D721Med (cell line): Measurements from ENCODE around the gene ZNF101.
A peak's percentile ranks its signal among the peaks of the same experiment; 100 is the strongest.

ENCODE experiments used
- DNase-seq: peaks from one replicate; pipeline ENCODE4 v3.0.0; 2011; ENCODE audit warnings: low spot score; ENCODE audit not compliant: insufficient read length
- FAIRE-seq: peaks from 2 replicates; lab custom pipeline; 2011; peaks lifted over from hg19 to GRCh38; lab: Jason Lieb, UNC
- CTCF ChIP-seq: IDR thresholded peaks from 2 replicates; pipeline ENCODE4 v1.5.1; 2012; ENCODE audit warnings: mild to moderate bottlenecking, control low read depth; ENCODE audit not compliant: insufficient read depth; ENCODE audit errors: missing control alignments

The ZNF101 gene

GRCh38 chr19:19655051-19655594 is 13.5 kb upstream of the ZNF101 start:
- TF ChIP-seq CTCF, result no peak
- FAIRE-seq (no peak), DNase-seq (no peak)

GRCh38 chr19:19655641-19656343 is 12.8 kb upstream of the ZNF101 start:
- FAIRE-seq (no peak), DNase-seq (no peak)
- no peak for TF ChIP-seq CTCF

GRCh38 chr19:19656451-19657396 is 11.9 kb upstream of the ZNF101 start:
- no peak for TF ChIP-seq CTCF
- FAIRE-seq (no peak), DNase-seq (peak; percentile 20)

GRCh38 chr19:19657397-19657783 is 11.2 kb upstream of the ZNF101 start:
- DNase-seq (peak; percentile 52), FAIRE-seq (no peak)

GRCh38 chr19:19659646-19660245 is 8.9 kb upstream of the ZNF101 start:
- FAIRE-seq (no peak), DNase-seq (no peak)
- TF ChIP-seq CTCF, result no peak

More at GRCh38 chr19:19657397-19657783, 11.2 kb upstream of the ZNF101 start:
- TF ChIP-seq CTCF, result no peak

- TF ChIP-seq CTCF, result no peak
- DNase-seq (no peak), FAIRE-seq (no peak)
Observed at GRCh38 chr19:19661141-19661674, 7.4 kb upstream of the ZNF101 start.
